Progenitor cell of endocrine pancreas (in vitro differentiated cells): ENCODE measurements around the gene TRIM3. TPM values are rescaled to one million over a fixed set of nuclear protein-coding genes. Genes with fewer than 3 reads are reported as not detected.
"Not testable (repeated sequence)": the region's sequence is repeated elsewhere in the genome, so short reads cannot be mapped to it uniquely, and the experiment has no call there.

ENCODE experiments used
- DNase-seq: peaks from one replicate; pipeline ENCODE4 v3.0.0; 2021; ENCODE audit warnings: low spot score; ENCODE audit not compliant: unreplicated experiment
- H3K27ac Mint-ChIP-seq: 2 replicates; pipeline ENCODE4 v1.8.0; 2021; ENCODE audit warnings: mild to moderate bottlenecking, moderate library complexity, mixed read lengths
- H3K27me3 Mint-ChIP-seq: 2 replicates; pipeline ENCODE4 v1.8.0; 2021; ENCODE audit warnings: mixed read lengths
- H3K36me3 Mint-ChIP-seq: 2 replicates; pipeline ENCODE4 v1.8.0; 2022; ENCODE audit warnings: mixed read lengths; ENCODE audit not compliant: insufficient read depth
- H3K4me1 Mint-ChIP-seq: 2 replicates; pipeline ENCODE4 v1.8.0; 2021; ENCODE audit warnings: low read depth, mixed read lengths
- H3K4me3 Mint-ChIP-seq: 2 replicates; pipeline ENCODE4 v1.8.0; 2021; ENCODE audit warnings: low read depth, mild to moderate bottlenecking, moderate library complexity, mixed read lengths
- H3K9me3 Mint-ChIP-seq: 2 replicates; pipeline ENCODE4 v1.8.0; 2021; ENCODE audit warnings: low read depth, mixed read lengths
- long read RNA-seq: library from polyadenylated mRNA; unstranded; transcript quantifications from one replicate; pipeline ENCODE4 v2.0.0, GENCODE V29; 2020
- total RNA-seq: library from RNA; stranded (reverse); gene quantifications from 2 replicates; pipeline ENCODE4 v1.2.1, GENCODE V29; 2021
- TF ChIP-seq, protein P1 (sequence below): fragments of 200-600 bp; sonication (generic); IDR thresholded peaks from one replicate; pipeline ENCODE4 v1.5.0; 2021; ENCODE audit warnings: antibody characterized with exemption, mild to moderate bottlenecking; ENCODE audit not compliant: unreplicated experiment

The TRIM3 gene
- 18.5 and 22.6 TPM in 2 replicates for total RNA-seq
- long read RNA-seq, partial matches to known transcripts: 0 of 2 reads
- long read RNA-seq, other reads (novel, unspliced or antisense): 2 of 2 reads

DNA sequence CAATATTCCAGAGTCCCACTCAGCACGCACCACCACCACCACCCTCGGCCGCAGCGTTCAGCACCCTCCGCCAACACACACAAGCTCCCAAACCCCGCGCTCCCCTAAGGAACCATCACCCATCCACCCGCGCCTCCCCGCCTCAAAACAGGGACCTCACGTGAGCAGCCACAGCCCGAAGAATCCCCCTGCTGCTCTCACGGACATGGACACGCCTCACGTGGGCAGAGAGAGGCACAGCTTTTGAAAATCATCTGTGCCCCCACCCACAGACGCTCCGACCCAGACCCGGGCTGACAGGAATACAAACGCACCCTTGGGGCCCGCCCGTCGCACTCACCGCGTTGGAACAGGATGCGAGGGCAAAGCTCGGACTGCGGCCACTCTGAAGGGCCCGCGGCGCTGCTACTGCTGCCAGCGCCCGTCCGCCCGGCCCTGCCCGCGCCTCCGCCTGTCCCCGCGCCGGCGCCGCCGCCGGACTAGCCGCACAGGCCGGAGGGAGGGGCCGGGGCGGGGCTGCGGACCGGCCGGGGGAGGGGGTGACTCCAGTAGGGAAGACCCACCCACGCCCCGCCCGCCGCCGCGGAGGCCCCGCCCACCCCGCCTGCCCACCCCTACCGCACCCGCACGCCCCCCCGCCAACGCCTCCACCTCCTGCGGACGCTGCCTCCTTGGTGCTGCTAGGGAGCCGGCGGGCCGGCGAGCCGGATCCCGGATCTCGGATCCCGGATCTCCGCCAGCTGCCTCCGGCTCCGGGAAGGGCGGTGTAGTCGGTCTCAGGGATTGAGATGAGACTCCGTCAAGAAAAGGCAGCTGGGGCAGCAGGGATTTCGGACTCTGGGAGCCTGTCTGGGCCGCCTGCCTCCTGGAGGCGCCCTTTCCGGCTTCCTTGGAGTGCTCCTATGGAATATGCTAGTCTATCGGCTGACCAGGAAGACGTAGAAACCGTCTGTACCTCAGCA lies at the start of gene TRIM3:
TSS of gene TRIM3 (minus strand) at position 491 of the 962 bp plus-strand sequence. CDS start 8,246 bp downstream, outside the sequence.
- Mint-ChIP-seq H3K4me1 (peaks cover 16% of the 10 kb centered on the region), H3K36me3 (peaks cover 9% of the 10 kb centered on the region), H3K9me3 (no peaks in the 10 kb centered on the region), H3K4me3 (peak within 1 kb of the TSS; percentile 82), H3K27ac (peak within 1 kb of the TSS; percentile 94), H3K27me3 (peaks cover 10% of the 10 kb centered on the region)
- DNase-seq: peak; percentile 84
- TF ChIP-seq, protein P1, sequence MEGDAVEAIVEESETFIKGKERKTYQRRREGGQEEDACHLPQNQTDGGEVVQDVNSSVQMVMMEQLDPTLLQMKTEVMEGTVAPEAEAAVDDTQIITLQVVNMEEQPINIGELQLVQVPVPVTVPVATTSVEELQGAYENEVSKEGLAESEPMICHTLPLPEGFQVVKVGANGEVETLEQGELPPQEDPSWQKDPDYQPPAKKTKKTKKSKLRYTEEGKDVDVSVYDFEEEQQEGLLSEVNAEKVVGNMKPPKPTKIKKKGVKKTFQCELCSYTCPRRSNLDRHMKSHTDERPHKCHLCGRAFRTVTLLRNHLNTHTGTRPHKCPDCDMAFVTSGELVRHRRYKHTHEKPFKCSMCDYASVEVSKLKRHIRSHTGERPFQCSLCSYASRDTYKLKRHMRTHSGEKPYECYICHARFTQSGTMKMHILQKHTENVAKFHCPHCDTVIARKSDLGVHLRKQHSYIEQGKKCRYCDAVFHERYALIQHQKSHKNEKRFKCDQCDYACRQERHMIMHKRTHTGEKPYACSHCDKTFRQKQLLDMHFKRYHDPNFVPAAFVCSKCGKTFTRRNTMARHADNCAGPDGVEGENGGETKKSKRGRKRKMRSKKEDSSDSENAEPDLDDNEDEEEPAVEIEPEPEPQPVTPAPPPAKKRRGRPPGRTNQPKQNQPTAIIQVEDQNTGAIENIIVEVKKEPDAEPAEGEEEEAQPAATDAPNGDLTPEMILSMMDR: peak; percentile 3

DNA sequence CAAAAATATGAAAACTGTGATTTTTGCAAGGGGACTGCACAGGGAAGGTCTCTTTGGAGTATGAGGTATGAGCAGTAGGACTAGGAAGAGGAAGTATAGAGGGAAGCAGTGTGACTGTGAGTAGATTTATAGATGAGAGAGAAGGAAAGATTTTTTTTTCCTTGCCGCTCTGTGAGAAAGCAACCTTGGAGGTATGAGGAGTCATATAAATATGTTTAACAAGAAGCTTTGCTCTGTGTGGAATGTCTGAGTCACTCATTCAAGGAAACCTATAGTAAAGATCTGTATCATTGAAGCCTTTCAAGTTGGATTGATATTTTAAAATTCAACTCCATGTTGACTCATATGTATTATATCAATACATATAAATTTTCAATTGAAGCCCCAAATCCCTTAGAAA lies 49.5 kb upstream of the TRIM3 start:
- H3K9me3 Mint-ChIP-seq: no peaks in the 10 kb centered on the region

DNA sequence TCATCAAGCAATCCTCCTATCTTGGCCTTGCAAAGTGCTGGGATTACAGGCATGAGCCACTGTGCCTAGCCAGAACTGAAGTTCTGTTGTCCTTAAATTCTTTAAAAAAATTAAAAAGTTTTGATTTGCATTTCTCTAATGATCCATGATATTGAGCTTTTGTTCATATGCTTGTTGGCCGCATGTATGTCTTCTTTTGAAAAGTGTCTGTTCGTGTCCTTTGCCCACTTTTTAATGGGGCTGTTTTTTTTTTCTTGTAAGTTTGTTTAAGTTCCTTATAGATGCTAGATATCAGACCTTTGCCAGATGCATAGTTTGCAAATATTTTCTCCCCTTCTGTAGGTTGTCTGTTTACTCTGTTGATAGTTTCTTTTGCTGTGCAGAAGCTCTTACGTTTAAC lies 48.2 kb upstream of the TRIM3 start:
- not testable (repeated sequence) for H3K36me3 Mint-ChIP-seq, H3K4me1 Mint-ChIP-seq, H3K27me3 Mint-ChIP-seq, H3K4me3 Mint-ChIP-seq, H3K27ac Mint-ChIP-seq, H3K9me3 Mint-ChIP-seq, DNase-seq

More for the DNA sequence above, 49.5 kb upstream of the TRIM3 start:
- TF ChIP-seq, protein P1: no peak
- H3K27ac Mint-ChIP-seq: no peak overlapping the region
- no peak for DNase-seq
- H3K4me1 Mint-ChIP-seq: no peaks in the 10 kb centered on the region
- peaks cover 3% of the 10 kb centered on the region for H3K36me3 Mint-ChIP-seq
- H3K4me3 Mint-ChIP-seq: no peak overlapping the region
- no peaks in the 10 kb centered on the region for H3K27me3 Mint-ChIP-seq

DNA sequence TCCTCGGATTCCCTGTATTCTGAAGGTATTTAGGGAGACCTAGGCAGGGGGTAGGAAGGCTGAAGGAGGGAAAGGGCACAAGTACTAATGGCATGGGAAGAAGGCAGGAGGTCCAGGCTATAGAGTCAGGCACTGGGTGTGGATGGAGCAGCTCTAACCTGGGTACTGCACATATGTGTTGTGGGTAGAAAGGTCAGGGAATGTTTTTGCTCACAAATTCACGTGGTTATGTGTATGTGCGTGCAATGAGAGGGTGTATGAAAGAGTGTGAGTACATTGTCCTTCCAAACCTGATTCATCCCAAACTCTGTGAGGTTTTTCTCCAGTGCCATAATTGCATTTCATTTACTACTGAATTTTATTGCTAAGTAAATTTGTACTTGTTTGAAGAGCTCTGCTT lies 46.5 kb upstream of the TRIM3 start:
- H3K27ac Mint-ChIP-seq: no peak overlapping the region
- no peaks in the 10 kb centered on the region for H3K9me3 Mint-ChIP-seq
- H3K36me3 Mint-ChIP-seq: peaks cover 6% of the 10 kb centered on the region
- no peak overlapping the region for H3K4me3 Mint-ChIP-seq
- H3K4me1 Mint-ChIP-seq: no peaks in the 10 kb centered on the region
- no peaks in the 10 kb centered on the region for H3K27me3 Mint-ChIP-seq
- TF ChIP-seq, protein P1: no peak
- DNase-seq: no peak

DNA sequence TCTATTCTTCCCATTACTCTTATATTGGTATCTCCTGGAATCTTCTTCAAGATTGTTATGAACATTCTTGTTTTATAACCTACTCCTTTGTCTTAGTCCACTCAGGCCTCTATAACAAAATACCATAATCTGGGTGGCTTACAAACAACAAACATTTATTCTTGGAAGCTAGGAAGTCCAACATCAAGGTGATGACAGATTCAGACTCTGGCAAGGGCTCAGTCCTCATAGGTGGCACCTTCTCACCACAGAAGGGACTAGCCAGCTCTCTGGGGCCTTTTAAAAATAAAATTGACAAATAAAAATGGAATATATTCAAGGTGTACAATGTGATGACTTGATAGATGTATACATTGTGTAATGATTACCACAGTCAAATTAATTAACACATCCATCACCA lies 43.1 kb upstream of the TRIM3 start:
- peaks cover 10% of the 10 kb centered on the region for H3K36me3 Mint-ChIP-seq
- no peaks in the 10 kb centered on the region for H3K27me3 Mint-ChIP-seq
- TF ChIP-seq, protein P1: no peak
- no peak for DNase-seq
- no peak overlapping the region for H3K4me3 Mint-ChIP-seq
- H3K27ac Mint-ChIP-seq: no peak overlapping the region
- no peaks in the 10 kb centered on the region for H3K4me1 Mint-ChIP-seq
- no peaks in the 10 kb centered on the region for H3K9me3 Mint-ChIP-seq
